GM18520 (cell line): ENCODE measurements around the gene PNMA1.

Experiments
- ATAC-seq: cut with Tn5 transposase; IDR thresholded peaks from one replicate; pipeline ENCODE4 v1.9.1; 2021; ENCODE audit not compliant: unreplicated experiment

The PNMA1 gene

DNA sequence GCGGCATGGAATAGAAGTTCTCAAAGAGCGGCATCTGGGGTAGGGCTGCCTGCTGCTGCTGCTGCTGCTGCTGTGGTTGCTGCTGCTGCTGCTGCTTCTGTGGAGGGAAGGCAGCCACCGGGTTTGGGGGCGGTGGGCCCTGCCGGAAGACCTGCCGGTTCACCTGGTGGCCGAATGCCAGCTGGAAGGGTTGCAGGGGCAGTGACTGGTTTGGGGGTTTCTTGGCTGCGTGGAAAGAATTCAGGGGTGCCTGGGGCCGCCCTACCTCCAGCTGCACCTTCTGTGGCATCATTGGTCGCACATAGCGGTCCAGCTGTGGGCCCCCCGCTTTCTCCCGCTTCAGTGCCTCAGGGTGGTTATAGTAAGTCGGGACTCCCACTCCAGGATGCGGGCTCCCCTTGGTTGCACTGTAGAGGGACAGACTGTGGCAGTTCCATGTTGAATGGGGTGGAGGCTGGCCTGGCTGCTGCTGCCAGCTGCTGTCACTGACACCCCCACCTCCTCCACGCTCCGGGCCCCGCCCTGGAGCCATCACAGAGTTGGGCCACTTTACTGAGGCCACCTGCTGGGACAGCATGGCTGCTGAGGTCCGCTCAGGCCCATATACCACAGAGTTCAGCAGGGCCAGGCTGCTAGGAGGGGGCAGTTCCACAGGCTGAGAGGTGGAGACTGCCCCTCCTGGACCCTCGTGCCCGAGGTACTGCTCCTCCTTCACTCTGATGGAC, 25.2 kb upstream of the PNMA1 start:
- no peak for ATAC-seq

DNA sequence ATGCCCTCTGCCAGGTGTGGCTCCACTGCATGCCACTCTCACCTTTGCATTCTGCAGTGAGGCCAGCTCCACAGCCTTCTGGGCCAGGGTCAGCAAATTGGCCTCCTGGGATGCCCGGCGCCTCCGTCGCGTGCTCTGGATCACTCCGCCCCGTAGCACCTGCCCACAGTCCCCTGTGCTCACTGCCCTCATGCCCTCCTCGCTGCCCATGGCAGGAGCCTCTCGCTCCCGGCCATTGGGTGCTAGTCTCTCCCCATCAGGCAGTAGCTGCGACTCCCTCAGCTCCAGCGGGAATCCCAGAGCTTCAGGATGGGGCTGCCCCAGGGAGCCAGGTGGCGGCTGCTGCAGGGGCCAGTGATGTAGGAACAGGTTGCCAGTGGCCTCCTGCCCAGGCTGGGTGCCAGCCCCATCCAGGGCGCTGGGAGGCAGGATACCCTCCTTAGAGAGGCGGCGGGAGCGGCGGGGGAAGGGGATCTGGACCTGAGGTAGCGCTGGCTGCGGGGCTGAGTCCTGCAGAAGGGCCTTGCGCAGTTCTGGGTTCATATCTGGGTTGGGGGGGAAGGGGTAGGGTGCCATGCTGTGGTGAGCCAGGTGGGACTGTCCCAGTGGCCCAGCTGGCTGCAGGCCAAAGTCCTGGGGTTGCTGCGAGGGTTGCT, 24.5 kb upstream of the PNMA1 start:
- ATAC-seq = no peak

DNA sequence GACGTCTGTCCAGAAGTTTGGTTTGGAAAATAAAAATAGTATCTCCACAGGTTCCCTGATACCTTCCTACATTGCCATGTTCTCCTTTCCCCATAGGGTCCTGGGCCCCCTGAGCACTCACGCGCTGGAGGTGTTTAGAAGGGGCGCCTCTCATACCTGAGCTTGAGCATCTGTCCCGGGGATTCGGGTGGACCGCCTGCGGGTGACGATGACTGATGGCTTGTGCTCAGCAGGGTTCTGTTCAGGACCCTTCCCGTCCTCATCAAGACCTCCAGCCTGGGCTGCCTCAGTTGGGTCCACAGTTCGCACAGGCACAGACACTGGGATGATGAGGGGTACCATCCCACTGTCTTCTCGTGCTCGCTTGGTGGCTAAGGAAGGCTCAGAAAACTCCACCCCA, 22.7 kb upstream of the PNMA1 start:
- no peak for ATAC-seq

DNA sequence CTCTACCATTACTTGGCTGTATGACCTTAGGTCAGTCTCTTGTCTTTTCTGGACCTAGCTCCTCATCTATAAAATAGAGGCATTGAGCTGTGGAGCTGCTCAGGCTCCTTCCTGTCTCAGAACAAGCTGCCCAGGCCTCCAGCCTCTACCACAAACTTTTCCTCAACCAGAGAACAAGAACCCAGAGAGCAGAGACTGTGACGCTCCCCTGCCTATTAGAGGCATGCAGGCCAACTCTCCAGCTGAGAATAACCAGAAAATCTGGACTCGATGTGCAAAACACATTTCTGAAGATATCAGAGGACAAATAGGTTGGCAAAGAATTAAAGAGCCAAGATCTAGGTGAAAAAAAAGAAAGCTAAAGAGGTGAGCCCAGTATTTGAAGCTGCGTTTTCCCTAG, 17.8 kb upstream of the PNMA1 start:
- ATAC-seq = no peak

- ATAC-seq = no peak
Observed at GRCh38 chr14:73731111-73731510, 16.9 kb upstream of the PNMA1 start.

DNA sequence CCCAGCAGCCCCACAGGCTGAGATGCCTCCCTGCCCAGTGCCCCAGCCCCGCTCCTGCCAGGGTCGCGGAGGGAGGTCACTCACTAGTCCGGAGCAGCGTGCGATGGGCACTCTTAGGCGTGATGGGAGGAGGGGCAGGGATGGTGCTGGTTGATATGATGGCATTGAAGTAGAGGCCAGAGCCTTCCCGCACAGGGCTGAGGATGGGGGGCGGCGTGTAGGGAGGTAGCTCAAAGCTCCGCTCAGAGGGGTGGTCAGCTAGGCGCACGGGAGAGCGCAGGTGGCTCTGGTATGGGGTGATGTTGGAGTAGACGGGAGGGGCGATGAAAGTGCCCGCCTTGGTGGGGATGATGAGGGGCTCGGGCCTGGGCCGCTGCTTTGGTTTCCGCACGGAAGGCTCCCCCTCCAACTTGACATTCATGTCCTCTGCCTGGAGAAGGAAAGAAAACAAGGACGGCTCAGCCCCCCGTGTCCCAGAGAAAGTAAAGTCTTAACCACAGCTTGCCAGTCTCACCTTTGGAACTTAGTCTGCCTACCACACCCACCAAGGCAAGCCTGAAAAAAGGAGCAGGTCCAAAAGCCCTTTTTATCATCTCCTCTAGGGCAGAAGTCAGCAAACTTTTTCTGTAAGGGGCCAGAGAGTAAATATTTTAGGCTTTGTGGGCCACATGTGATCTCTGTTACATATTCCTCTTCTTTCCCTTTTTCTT, 15.5 kb upstream of the PNMA1 start:
- ATAC-seq = no peak

DNA sequence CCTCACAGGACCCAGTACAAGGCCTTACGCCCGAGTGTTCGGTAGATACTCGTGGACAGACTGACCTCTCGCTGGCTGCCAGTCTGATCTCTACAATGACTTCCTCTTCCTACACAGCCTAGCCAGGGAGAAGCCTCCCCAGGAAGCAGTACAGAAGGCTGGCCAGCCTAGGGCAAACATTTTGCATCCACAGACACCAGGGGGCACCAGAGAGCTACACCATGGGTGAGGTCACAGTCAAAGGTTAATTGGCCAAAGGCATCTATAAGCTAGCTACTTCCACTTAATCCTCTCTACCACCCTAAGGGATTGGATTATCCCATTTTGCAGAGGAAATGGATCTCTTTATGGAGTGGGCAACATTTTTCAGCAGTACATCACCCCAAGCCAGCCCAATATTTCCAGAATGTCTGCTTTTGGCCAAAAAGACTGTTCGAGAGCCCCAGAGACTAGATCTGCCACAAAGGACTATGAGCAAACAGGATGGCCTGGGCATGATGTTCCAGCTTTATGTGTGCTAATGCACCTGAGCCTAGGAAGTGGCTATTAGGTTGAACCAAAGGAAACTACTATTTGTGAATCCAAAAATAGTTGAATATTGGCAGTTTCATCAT, 14.6 kb upstream of the PNMA1 start:
- no peak for ATAC-seq

DNA sequence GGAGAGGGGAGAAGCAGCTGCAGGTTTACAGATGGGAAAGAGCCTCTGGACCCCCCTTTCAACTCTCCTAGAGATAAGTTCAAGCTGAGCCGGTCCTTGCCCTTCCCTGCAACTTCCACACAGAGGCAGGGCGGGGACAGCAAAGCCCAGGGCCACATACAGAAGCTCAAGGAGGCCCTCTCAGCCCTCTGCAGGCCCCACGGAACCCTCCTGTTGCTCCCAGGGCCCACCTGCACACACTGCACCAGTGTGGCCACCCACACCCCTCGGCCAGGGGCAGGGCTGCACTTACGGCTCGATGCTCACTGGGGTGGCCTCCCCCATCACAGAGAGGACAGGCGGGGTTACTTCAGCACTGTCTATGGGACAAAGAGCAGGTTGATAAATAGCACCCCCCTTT, 13.0 kb upstream of the PNMA1 start:
- ATAC-seq = no peak

DNA sequence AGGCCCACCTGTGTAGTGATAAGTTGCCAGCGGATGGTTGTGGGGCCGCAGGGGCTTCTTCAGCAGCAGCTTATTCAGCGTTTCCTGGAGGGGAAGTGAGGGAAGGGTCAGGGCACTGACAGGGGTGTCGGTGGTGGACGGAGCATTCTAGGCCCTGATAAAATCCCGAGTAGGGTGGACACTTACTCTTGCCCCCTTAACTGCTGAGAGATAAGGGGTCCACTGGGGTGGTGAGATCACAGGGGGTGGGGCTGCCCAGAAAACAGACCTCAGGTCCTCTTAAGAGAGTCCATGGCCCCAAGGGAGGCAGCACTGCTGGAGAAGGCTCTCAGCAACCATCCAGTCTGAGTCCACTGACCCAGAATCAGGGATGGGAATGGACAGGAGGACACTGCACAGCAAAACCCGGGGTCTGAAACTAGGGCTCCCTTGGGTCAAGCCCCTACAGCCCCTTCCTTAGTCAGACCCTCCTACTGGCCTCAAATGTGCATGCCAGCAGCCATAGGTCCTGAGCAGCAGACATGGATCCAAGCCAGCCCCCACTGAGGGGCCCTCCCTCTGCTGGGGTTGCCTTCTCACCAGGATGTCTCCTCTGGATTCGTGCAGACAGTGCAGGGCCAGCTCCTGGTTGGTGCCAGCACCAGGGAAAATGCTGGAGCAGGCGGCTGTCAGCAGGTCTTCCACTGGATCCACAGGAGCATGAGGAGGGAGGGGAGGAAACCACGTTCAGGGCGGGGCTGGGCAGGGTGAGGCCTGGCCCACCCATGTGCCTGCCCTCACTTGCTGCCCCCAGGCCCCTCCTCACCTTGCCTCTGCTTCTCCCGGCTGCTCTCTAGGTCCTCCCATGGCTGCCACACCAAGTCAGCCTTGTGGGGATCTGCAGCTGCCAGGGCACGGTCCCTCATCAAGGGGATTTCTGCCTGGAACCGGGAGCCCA, 12.1 kb upstream of the PNMA1 start:
- ATAC-seq = no peak

- ATAC-seq = no peak
Observed at GRCh38 chr14:73725116-73726024, 11.2 kb upstream of the PNMA1 start.

DNA sequence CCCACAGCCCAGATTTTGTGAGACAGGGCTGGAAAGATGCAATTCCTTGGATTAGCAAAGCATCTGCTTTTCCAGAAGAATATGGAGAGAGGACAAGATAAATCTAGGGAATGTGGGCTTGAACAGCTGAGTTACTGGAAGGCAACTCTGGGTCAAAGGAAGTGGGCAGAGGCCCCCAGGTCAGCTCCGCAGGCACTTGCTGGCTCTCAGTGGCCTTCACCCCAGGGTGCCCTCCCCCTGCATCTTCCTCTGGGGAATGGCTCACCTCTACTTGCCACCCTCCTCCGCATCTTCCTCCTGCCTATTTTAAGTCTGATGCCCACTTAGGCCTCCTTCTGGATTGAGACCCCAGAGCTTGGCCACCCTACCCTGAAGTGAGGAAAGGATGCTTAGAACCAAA, 10.5 kb upstream of the PNMA1 start:
- ATAC-seq = no peak

DNA sequence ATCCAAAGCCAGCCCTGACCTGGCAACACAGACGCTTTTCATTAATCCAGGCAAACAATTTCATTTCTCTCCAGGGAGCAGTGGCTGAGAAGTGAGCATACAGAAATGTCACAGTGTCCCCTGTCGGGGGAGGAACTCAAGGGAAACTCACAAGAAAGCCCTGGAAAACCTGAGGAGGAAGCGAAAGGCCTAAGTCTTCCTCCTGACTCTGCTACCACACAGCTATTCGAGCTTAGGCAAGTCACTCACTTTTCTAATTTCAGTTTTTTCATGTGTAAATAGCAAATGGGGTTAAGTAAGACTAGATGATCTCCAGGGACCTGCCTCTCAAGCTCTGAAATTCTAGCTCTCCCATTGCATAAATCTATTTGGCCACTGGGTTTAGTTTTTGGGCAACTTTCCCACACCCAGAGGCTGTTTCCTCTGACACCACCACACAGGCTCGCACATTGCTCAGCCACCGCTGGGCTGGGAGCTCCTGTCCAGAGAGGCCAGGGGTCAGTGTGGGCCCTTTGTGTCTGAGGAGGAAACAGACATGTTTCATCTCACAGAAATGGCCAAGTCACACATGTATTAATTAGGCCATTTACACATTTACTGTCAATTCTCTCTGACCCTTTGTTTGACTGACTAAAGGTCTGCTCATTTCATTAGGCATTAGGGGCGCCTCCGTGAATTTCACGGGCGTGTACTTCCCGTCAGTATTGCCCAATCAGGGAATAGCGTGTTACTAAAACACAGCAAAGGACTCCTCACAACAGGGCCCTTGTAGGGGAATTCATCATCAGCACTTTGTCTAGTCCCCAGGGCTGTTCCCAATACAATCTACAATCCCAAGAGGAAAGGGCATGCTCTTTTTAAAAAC, 9.8 kb upstream of the PNMA1 start:
- ATAC-seq = no peak

- ATAC-seq = no peak
Observed at GRCh38 chr14:73723406-73723796, 9.2 kb upstream of the PNMA1 start.

DNA sequence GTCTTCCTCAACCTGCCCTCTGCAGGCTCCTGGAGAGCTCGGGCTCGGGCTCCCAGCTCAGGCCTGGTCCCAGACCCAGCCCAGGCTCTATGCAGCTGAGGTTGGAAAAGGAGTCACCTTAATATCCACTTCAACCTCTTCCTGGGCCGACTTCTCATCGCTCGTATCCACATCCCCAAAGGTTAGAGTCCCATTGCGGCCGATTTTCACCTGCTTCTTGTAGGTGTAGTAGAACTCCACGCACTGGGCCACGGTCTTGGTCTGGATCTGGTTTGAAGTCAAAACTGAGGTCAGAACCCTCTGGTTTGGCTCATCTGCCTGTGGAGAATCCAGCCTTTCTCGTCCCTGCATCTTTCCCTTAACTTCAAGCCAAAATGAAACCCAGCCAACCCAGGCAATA, 8.4 kb upstream of the PNMA1 start:
- ATAC-seq = no peak

DNA sequence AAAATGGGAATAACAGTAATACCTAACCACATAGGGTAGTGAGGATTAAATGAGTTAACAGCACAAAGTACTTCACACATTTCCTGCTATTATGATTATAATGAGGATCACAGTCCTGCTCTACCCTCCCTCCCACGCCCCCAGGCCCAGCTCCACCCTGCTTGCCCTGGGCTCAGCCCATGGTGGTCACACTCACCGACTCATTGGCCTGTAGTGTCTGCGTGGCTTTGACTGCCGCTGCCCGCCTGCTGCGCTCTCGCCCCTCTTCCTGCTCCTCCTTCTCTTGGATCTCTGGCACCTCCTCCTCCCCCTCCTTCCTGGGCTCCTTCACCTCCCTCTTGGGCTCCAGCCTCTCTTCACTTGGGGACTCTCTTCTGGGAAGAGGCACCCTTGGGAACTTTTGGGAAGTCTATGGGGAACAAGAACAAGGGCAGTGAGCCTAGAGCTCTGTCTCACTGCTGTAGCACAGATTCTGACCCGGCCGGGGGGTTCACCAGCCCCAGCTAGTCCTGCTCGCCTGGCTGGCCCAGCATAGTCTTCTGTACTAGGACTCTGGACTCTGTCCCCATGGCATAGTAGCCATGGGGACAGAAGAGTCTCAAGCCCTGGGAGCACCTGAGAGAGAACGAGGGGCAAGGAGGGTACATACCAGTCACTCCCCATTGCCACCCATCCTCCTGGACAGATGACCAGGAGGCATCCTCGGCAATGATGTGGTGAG, 7.1 kb upstream of the PNMA1 start:
- no peak for ATAC-seq

DNA sequence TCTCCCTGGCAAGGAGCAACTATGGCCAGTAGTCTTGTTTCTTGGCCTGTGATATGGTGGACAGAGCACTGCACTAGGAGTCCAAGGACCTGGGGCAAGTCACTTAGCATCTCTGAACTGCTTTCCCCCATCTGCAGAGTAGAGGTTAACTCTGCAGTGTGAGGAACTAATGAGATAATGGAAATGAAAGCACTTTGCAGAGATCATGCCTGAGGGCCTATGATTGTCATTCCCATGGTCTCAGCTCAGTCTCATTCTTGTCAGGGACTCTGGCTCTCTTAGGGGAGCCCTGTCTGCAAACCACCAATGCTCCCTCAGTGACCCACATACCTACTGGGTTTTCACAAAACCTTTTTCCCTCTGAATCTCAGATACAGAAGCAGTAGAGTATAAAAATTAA, 6.5 kb upstream of the PNMA1 start:
- ATAC-seq = no peak

- no peak for ATAC-seq
Observed at GRCh38 chr14:73719791-73720190, 5.6 kb upstream of the PNMA1 start.

DNA sequence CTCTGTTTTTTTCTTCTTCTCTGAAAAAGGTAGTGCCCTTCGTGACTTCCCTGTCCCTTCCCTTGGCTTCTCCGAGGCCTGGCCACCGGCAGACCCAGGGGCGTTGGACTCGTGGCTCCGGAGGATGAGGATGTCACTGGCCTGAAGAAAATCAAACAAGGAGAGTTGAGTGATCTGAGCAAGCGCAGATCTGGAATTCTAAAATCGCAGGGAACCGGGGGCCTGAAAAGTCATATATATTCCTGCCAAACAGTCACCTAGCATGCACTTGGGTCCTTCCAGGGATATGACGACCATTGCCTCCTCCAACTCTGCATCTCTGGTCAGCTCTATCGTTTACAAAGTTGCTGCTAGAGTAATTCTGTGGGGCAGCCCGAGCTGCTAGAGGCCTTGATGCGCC, 5.2 kb upstream of the PNMA1 start:
- no peak for ATAC-seq
